Stimulated activated naive CD4-positive, alpha-beta T cell treated with Interleukin-2 at 50 U/mL for 16 hours (primary cell): Measurements from ENCODE around the gene MYBPH.

Experiments
- DNase-seq: peaks from one replicate; lab custom pipeline; 2025; lab: John Stamatoyannopoulos, UW

The MYBPH gene

DNA sequence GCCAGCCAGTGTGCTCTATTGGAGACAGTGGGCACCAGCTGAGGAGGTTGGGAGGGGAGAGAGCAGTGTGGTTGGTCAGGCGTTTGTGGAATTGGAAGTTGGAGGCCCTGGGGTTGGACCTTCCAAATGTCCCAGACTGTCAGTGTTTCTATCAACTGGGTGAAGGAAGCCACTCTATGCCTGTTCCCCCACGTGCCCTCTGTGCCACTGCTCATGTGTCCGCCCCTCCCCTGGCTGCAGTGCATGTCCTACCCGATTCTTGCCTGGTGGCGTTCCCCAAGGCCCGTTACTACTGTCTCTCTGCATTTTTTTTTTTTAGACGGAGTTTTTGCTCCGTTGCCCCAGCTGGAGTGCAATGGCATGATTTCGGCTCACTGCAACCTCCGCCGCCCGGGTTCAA lies 27.0 kb downstream of the MYBPH start:
- no peak for DNase-seq

DNA sequence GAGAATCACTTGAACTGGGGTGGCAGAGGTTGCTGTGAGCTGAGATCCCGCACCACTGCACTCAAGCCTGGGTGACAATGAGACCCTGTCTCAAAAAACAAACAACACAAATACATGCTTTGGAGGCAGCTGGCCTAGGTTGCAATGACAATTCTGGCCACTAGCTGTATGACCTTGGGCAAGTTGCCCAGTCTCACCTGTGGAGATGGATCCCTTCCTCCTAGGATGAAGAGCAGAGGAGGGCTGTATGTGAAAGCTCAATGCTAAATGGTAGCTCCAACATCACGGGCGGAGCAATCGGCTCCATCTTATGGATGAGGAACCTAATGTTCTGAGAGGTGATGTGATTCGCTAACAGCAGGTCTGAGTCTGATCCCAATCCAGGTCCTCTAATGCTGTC lies 27.5 kb downstream of the MYBPH start:
- no peak for DNase-seq

DNA sequence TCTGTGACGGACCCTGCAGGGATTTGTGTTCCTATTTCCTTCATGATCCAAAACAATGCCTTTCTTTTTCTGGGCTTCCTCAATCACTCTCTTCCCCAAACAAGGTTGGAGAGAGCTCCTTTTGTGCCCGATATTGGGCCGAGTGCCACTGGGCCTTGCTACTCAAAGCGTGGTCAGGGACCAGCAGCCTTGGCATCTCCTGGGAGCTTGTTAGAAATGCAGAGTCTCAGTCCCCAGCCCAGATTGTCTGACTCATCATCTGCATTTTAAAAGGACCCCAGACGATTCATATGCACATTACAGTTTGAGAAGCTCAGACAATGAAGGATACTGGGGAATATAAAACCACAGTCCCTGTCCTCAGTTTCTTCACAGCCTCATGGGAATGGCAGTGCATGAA lies 28.2 kb downstream of the MYBPH start:
- DNase-seq = no peak

DNA sequence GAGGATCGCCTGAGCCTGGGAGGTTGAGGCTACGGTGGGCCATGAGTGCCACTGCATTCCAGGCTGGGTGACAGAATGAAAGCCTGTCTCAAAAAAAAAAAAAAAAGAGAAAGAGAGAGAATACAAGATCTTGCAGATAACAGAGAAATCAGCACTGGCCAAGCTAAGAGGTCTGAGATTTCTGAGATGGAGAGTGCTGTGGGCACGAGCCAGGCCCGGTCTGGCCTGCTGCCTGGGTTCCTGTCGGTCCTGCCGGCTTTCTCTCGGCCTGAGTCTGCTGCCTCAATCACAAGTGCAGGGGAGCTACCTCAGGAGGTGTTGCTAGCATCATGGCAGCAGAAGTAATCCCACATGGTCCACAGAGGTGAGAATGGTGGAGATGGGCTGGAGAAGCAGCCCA lies 29.1 kb downstream of the MYBPH start:
- no peak for DNase-seq

DNA sequence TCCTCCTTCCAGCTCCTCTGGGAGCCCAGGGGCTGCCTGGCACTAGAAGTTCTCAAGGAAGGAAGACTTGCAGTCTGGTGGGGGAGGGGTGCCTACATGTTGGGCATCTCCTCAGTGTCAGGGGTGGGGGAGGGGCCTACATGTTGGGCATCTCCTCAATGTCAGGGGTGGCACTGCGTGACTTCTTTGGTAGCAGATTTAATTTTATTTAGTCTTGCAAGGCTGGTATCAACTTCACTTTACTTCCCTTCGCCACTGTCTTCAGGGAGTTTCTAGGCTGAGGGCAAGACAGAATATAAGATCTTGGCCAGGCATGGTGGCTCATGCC lies 29.6 kb downstream of the MYBPH start:
- DNase-seq = no peak

DNA sequence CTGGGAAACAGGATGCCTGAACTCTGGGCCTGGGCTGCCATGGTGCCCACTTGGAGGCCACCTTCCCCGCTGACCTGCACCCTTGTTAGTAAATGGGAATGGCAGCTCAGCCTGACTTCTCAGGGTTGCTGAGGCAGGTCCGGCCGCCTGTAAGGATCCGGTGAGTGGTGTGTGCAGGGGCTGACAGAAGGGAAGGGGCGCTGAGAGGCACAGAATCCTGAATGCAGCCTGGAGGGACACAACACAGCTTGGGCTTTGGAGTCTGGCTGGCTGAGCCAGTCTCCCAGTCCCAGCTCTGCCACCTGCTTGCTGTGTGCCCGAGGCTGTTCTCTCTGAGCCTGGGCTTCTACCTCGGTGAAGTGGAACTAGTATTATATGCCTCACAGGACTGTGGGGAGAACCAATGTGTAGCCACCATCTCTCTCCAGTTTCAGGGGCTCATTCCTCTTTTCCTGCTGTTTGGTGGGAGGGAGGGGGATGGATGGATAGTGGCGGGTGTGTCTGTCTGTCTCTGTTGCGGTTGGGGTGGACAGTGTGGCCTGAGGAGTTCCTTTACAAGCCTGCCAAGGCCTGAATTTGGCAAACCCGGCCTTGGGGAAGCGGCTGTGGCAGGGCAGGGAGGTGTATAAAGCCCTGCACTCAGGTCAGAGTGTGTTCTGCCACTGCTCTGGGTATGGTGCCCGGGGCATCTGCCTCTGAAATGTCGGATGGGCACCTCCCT lies 30.1 kb downstream of the MYBPH start:
- DNase-seq = no peak

DNA sequence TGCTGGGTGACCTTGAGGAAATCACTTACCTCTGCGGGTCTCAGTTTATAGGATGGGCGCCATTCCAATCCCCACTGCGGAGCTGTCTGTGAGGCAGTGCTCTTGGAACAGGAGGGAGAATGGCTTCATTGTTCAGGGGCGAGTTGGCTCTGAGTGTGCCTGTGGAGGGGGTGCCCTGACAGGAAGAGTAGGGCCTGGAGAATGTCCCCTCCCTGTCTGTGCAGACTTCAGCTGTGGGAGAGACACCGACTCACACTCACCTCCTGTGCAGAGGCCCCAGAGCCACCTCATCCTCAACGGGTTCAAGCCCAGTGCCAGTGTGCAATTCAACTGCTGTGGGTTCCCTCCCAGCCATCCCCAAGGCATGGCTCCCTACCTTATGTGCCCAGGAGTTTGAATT lies 31.0 kb downstream of the MYBPH start:
- no peak for DNase-seq

DNA sequence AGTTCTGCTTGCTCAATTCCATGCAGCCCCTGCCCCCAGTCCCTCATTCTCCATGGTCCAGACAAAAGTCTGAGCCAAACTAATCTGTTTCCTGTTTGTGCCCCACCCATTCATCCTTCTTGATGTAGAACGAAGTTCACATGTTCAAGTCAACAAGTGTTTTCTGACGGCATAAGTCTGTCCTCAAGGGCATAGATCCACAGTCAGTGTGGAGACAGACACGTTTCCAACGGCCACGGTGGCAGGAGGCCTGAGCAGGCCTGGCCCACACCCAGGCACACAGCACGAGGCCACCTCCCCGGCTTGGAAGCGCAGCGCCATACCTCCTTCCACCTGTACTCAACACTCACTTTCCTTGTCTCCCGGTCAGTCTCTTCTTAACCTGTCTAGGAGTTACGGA lies 32.0 kb downstream of the MYBPH start:
- DNase-seq = no peak

DNA sequence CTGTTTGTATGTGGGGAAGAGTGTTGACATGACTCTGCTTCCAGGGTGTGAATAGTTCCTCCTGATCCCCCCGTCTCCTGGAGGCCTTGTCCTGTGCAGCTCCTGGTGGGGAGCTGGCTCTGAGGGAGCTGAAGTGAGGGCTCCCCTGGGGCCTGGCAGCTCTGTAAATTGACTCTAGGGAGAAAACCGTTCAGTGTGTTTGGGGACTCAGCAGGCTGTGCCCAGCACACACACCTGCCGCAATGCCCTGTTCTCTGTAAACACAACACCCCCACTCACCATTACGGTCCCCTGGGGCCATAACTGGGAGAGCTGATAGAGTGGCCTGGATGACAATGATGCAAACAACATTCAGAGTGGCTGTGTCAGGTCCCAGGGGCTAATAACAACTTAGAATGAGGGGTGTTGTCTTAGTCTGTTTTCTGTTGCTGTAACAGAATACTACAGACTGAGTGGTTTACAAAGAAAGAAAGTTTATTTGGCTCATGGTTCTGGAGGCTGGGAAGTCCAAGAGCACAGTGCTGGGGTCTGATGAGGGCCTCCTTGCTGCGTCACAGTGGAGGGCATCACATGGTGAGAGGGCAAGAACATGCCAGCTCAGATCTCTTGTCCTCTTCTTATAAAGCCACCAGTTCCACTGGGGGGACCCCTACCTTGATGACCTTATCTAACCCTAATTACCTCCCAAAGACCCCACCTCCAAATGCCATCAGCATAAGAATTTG lies 32.8 kb downstream of the MYBPH start:
- no peak for DNase-seq

DNA sequence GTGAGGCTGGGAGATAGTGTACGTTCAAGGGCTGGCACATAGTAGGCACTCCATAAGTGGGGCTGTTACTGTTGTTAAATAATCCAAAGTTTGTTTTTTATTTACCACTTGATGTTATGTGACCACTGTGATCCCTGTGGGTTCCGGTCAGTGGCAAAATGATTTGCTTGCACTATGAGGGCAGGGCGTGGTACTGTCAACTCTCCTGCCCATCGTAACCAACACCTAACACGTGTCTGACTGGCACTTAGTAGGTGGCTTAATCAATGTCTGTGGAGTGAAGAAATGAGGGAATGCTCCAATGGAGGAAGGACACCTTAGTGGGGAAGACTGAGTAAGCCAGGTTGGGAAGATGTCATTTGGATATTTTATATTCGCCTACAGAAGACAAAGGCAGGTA lies 33.5 kb downstream of the MYBPH start:
- DNase-seq = no peak

DNA sequence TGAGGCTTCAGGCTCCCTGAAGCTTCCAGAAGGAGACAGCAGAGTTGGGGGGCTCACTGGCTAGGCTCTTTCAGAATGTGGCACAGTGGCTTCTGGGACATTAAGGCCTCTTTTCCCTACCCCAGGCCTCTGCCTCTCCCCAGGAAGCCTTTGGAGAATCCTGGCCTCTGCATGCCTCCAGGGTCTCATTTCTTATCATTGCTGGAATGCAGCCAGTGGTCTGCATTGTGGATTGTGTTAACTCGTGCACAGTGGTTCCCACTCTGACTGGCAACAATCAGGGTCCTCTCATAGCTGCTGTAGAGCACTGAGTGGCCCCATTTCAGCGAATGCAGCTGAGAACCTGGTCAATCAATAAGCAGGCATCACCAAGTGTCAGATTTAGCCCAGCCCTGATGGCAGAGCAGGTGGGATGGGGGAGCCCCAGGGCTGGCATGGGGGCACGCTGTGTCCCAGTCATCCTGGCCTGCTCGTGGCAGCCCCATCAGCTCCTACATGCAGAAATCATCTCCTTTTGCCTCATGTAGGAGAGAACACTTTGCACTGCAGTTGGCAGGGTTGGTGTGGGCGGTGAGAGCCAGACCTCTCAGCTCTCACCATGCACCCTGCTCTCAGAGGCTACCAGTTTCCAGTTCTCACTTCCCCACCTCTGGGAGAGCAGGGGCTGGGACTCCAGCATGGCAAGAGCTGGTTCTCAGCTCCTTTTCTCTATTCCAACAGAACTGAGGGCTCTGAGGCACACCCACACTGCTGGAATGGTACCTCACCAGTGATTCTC lies 34.7 kb downstream of the MYBPH start:
- DNase-seq = no peak

DNA sequence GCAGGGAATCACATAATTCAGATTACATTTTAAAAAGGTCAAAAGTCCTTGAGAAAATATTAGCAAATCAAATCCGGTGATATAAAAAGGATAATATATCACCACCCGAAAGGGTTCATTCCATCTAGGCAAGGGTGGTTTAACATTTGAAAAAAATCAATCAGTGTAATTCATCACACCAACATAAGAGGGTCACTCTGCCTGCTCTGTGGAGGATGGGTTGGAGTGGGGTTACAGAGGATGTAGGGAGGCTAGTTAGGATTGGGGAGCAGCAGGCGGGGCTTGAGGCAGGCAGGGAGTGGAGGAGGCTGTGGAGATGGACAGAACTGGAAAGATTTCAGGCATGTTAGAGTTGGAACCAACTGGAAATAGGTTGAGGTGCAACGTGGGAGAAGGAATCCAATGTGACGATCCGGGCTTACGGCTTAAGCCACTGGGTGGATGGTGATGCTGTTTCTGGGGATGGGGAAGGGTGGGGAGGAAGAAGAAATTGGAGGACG lies 35.6 kb downstream of the MYBPH start:
- no peak for DNase-seq

DNA sequence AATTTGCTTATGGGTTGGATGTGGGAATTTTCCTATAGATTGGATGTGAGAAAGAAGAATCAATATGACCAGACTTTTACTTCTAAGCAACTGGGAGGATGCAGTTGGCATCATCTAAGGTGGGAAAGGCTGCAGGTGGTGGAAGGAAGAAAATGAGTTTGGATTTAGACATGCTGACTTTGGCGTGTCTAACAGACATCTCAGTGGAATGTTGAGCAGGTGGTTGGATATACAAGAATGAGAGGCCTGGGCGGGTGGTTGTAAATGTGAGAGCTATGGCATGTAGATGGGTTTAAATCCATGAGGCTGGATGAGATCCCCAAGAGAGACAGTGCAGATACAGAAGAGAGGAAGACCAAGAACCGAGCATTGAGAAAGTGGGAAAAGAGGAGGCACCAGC lies 37.6 kb downstream of the MYBPH start:
- DNase-seq = no peak

DNA sequence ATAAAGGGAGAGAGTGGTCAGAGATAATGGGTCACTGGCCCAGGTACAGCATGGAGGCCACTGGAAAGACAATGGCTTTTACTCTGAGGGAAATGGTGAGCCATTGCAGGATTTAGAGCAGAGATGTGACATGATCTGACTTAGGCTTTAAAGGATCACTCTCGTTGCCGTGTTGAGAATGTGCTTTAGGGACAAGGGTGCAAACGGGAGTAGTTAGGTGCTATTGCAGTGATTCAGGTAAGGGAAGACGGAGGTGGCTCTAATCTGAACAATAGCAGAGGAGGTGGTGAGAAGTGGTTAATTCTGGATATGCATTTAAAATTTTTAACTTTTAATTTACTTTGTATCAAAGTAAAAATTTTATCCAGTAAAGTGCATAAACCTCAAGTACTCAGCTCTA lies 38.3 kb downstream of the MYBPH start:
- no peak for DNase-seq

DNA sequence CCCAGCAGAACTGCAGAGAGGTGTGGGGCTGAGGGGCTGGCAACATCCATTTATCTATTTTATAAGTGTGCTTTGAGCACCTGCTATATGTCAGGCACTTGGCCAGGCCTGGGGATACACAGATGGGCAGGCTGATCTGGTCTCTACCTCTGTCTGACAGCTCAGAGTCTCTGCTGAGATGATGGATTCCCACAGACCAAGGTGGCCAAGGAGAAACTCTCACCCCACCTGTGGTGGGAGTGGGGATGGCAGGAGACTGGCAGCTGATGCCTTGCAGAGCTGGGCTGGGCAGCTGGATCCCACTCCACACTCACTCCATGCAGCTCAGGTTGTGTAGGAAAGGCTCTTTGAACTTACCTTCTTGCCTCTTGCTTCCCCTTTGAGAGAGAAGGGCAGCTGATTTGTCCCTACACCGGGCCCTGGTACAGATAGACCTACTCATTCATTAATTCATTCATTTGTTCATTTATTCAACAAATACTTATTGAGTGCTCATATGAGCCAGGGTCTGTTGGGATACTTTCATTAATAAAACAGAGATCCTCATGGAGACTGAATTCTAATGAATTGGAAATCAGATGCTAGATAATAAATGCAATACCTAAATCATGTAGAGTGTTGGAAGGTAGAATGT lies 39.1 kb downstream of the MYBPH start:
- no peak for DNase-seq

DNA sequence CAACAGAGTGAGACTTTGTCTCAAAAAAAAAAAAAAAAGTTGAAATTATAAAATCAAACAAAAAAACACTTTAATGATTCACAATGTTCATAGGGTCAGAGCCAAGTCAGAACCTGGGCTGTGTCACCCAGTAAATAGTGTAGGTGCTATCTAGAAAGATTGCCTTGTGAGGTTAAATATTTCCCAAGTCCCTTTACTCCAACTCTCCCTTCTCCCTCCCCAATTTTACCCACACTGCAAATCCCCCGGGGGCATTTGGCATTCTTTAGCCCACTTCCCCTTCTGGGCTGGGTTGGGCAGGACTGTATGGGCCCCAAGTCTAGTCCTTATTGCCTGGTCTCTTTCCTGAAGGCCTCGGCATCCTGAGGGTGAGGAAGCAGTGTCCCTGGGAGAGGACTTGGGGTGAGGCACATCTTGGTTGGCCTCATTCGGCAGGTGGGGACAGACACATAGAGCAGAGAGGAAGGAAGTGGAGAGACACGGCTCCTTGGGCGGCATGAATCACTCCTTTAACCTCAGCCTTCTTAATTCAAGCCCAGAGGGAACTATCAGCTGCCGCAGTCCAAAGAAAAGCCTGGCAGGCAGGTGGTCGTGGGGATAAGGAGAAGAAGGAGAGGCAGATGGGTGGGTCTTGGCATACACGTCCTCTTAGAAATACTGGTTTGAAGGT lies 39.9 kb downstream of the MYBPH start:
- no peak for DNase-seq

DNA sequence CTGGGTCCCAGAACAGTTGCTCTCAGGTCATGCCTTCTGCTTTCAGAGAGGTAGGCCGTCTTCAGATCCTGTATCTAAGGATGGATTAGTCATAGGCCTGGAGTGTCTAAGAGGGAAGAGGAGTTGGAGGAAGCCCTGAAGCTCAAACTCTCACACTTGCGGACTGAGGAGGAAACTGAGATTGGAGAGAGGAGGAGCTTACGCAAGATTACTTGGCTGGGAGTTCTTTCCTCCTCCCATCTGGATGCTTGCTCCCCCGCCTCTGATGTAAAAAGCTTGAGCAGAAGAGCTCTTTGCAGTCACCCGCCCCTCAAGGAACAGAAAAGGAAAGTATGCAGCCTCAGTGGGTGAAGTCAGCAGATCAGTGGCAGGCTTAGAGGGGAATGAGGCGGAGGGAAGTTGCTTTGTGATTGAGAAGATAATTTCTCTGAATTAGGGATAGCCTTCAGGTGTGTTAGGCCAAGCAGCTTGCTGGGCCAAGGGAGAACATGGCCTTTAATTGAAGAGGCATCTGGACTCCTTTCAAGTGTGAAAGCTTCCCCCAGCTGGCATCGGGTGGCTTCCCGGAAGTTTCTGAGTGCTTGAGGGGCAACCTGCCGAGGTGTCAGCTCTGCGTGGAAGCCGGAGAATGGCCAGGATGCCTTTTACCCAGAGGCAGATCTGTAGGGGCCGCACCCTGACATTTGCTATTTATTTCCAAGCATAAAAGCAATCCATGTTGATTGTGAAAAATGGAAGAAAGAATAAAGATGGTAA lies 41.5 kb downstream of the MYBPH start:
- DNase-seq = no peak

DNA sequence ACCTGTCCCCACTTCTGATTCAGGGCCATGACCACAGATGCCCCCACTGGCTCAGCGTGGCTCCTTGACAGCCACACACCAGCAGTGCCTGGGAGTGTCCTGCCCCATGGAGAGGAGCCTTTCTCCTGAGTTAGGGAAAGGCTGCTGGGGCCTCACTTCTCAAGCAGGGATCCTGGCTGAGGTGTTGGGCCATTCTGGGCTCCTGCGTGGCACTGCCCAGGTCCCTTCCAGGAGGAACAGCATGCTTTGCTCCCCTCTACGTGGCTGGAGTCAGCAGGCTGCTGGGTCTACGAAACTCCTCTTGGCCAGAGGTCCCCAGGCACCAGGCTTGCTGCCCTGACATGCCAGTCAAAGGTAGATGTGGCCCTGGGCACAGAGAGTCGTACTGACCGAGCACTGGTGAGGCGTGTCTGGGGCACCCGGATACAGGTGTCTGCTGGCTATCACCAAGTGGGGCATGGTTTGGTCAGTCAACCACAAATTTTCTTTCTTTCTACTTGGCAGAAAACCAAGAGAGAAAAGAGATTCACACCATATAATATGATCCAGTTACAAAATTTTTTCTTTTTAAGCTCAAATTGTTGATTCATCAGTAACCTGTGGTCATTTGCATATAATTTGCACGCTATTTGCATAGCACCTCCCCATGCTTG lies 44.0 kb downstream of the MYBPH start:
- DNase-seq = no peak

DNA sequence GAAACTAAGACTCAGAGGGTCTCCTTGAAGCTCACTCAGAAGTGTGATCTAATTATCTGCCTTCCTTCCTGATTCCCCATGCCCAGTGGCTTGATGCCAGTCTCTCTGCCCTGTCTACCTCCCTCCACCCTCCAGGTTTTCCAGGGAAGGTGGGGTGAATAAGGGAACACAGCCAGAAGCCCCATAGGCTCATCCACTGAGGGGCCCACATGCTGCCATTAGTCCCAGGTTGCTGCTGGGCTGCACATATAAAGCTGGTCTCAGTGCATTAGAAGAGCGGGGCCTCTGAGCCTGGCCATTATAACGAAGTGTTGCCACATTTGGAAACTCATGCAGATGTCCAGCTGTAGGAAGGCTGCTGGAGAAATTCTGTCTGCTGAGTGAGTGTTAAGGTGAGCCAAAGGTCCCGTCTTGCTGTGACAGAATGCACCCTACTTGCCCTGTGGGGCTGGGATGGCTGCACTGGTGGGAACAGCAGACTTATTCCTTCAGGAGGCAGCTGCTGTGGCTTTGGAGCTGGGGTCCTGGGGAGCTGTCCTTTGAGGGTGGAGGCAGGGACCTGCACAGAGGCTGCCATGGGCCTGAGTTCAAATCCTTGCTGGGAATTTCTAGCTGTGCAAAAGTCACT lies 45.2 kb downstream of the MYBPH start:
- DNase-seq = no peak

DNA sequence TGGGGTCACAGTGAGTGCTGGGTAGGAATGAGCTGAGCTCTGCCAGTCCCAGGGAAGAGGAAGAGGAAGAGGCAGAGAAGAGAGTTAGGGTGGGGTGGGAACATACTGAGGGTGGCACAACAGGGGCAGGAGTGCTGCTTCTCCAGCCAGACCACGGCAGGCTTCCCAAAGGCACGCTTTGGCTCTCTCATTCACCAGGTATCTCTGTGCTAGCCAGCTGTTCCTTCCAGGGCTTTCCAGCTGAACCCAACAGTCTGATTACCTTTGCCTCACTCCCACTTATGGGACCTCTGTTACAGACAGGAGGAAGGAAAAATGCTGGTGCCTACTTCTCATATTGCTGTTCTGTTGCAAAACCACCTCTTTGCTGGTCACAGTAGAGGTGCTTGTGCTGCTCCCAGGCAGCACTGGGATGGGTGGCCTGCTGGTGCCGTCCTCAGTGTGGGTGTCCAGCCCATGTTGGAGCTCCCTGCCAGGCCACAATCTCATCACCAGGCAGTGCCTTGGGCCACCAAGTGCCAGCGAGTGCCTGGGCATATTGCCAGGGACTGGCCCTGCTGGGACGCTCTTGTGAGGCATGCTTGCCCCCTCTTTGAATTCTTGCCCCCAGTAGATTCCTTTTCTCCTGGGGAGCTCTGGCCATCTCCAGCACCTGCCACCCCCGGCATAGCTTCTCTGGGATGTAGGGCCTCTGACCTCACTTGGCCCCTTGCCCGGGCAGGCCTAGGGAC lies 46.0 kb downstream of the MYBPH start:
- DNase-seq = no peak
